Esophagus squamous epithelium (tissue), 4 donors: ENCODE results near the gene AQP6.

Source experiments
- POLR2A ChIP-seq, 4 donors: fragments of 450-650 bp; IDR thresholded peaks; one replicate each; pipeline ENCODE4 v1.6.1; 2017; ENCODE audit warnings: antibody characterized with exemption in 4 of 4, mild to moderate bottlenecking in 4 of 4, moderate library complexity in 3 of 4
- TF ChIP-seq, protein P1 (sequence below), 6 experiments: fragments of 450-650 bp in 4 of 6; fragments of 200-600 bp in 2 of 6; sonication (generic) in 2 of 6; IDR thresholded peaks; one replicate each; pipeline ENCODE4 v1.5.1; 2016 to 2019; ENCODE audit warnings: antibody characterized with exemption in 6 of 6, mild to moderate bottlenecking in 4 of 6, moderate library complexity in 4 of 6

DNA sequence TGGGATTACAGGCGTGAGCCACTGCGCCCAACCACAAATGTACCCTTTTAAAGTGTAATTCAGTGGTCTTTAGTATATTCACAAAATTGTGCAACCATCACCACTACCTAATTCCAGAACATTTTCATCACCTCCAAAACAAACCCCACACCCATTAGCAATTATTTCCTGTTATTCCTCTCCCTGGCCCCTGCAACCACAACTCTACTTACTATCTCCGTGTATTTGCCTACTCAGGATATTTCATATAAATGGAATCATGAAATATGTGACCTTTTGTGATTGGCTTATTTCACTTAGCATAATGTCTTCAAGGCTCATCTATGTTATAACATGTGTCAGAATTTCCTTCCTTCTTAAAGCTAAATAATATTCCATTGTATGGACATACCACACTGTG lies 38.2 kb upstream of the AQP6 start:
- TF ChIP-seq, protein P1, sequence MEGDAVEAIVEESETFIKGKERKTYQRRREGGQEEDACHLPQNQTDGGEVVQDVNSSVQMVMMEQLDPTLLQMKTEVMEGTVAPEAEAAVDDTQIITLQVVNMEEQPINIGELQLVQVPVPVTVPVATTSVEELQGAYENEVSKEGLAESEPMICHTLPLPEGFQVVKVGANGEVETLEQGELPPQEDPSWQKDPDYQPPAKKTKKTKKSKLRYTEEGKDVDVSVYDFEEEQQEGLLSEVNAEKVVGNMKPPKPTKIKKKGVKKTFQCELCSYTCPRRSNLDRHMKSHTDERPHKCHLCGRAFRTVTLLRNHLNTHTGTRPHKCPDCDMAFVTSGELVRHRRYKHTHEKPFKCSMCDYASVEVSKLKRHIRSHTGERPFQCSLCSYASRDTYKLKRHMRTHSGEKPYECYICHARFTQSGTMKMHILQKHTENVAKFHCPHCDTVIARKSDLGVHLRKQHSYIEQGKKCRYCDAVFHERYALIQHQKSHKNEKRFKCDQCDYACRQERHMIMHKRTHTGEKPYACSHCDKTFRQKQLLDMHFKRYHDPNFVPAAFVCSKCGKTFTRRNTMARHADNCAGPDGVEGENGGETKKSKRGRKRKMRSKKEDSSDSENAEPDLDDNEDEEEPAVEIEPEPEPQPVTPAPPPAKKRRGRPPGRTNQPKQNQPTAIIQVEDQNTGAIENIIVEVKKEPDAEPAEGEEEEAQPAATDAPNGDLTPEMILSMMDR (IDR thresholded peaks at IDR 0.05): no peak
- no peak for TF ChIP-seq POLR2A (IDR thresholded peaks at IDR 0.05)
